GM12892 (cell line): ENCODE data around the gene PHACTR3.

Experiments used
- DNase-seq: peaks from one replicate; pipeline ENCODE4 v3.0.0; 2011; ENCODE audit not compliant: insufficient read length
- FAIRE-seq: peaks from 2 replicates; lab custom pipeline; 2011; peaks lifted over from hg19 to GRCh38; lab: Jason Lieb, UNC
- POLR2A ChIP-seq: IDR thresholded peaks from 2 replicates; pipeline ENCODE4 v1.6.1; 2011; ENCODE audit warnings: low read depth, low read length, control low read depth
- POLR2AphosphoS5 ChIP-seq: IDR thresholded peaks from 2 replicates; pipeline ENCODE4 v1.6.1; 2011; ENCODE audit warnings: low read depth, low read length, control low read depth
- TAF1 ChIP-seq: IDR thresholded peaks from 2 replicates; pipeline ENCODE4 v1.6.1; 2011; ENCODE audit warnings: low read depth, mild to moderate bottlenecking, control low read depth, low read length, borderline replicate concordance

PHACTR3 gene

DNA sequence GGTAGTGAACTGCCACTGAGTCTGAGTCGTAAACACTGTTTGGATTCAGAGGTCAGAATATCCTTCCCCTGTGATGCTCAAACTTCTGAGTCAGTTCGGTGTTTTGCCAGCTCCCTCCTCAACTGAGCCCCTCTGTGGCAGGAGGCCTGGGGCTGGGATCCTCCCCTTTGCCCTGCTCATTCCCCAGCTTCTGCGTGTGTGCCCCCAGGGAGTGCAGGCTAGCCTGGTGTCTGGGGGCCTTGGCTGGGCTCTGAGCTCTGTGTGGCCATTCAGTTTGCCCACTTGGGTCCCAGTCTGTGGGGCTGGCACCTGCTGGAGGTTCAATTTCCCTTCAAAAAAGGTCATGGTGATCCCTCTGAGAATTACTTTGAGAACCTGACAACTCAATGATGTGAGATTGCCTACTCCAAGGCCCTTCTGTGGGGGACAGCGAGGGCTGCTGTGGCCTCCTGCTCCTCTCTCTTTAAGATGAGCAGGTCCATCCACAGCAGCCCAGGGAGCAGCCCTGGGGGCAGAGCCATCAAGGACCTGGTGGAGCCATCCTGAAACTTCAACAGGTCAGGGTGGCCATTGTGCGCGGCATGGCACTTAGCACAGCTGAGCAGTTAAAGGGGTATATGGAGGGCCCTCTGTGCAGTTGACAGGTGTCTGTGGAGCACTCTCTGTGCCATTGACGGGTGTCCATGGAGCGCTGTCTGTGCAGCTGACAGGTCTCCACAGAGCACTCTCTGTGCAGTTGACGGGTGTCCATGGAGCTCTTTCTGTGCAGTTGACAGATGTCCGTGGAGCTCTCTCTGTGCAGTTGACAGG is 181.9 kb downstream of the PHACTR3 start:
- no peak for TF ChIP-seq POLR2AphosphoS5
- no peak for TF ChIP-seq TAF1
- TF ChIP-seq POLR2A = no peak
- DNase-seq (no peak), FAIRE-seq (no peak)

DNA sequence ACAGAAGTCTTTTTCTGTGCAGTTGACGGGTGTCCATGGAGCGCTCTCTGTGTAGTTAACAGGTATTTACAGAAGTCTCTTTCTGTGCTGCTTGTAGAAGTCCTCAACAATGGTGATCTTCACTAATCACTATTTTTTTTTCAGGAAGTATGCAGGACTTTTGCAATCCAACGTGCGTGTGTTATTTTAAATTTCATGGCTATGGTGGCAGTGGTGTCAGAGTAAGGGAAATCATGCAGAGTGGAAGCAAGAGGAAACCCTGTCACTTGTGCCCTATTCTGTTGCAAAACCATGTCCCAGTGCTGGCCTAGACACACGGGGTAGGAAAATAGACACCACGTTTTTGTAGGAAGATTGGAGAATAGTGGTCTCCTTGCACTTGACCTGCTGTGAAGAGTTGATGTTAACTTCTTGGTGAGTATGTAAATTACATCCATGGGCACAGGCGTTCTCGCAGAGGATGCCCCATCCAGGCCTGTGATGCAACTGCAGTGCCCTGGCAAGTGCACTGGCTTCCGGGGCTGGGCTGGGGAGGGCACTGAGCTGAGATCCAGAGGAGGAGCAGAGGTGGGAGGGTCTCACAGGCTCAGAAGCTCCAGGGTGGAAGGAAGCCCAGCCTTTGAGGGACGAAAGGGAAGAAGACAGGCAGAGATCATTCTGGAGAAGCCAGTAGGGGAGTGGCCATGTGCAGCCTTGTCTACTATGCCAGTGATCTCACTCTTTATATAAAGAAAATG is 182.6 kb downstream of the PHACTR3 start:
- TF ChIP-seq TAF1 (no peak), POLR2A (no peak), POLR2AphosphoS5 (no peak)
- no peak for FAIRE-seq
- DNase-seq = no peak

DNA sequence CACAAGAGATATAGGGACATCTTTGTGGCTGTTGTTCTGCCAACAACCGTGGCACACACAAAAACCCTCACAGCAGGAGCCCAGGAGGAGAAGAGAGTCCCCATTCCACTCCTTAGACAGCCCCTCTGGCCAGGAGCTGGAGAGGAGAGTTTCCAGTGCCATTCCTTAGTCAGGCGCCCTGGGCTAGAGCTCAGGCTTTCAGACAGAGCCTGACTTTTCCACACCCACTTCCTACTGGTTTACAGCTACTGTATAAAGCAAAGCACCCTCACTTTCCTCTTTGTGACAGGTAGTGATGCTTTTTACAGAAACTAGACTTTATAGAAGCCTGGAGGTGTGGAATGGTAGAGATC is 183.2 kb downstream of the PHACTR3 start:
- no peak for FAIRE-seq
- DNase-seq = no peak
- TF ChIP-seq TAF1 (no peak), POLR2A (no peak), POLR2AphosphoS5 (no peak)

DNA sequence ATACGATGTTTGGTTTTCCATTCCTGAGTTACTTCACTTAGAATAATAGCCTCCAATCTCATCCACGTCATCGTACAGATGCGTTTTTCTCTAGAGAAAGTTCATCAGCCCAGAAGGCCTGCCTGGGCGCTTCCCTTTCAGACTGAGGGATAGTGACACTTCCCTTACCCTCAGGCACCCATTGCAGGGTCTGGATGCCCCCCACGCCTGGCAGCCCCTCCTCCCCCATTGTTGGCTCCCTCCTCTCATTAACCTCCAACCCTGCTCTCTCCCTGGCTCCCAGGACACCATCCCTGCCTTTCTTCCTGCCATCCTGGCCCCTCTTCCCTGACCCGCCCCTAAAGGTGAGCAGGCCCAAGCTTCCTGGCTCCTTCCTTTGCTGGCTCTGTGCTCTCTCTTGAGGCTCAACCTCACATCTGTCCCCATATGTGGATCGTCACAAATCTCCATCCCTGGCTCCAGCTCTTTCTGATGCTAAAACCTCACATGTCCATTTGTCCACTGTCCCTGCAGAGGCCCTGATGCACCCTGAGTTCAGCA is 183.9 kb downstream of the PHACTR3 start:
- DNase-seq (no peak), FAIRE-seq (no peak)

DNA sequence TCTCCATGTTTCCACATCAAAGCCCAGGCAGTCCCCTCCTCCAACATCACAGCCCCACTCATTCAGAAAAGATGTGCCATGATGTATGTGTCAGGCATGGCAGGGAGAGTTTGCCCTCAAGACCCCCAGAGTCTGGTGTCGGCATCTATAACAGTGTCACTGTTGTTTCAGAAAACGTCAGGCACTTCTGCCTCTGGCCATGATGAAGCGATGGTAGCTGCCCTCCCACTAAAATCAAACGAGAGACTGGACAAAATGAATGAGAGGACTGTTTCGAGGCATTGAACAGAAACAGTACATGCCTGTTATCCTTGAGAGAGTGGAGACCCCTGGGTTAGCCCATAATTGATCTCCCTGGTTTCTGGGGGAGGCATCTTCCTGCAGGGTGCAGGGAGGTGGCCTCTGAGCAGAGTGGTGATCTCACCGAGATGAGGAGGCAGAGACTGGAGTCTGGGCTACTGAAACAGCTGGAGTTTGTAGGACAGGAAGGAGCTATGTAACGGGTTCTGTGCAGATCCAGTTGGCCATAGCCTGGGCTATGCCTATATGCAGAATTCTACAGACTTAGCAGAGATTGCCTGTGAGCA is 184.6 kb downstream of the PHACTR3 start:
- FAIRE-seq (no peak), DNase-seq (no peak)
- TF ChIP-seq TAF1 (no peak), POLR2A (no peak), POLR2AphosphoS5 (no peak)

More for the DNA sequence above, 183.9 kb downstream of the PHACTR3 start:
- TF ChIP-seq POLR2A = no peak
- no peak for TF ChIP-seq POLR2AphosphoS5
- TF ChIP-seq TAF1 = no peak

DNA sequence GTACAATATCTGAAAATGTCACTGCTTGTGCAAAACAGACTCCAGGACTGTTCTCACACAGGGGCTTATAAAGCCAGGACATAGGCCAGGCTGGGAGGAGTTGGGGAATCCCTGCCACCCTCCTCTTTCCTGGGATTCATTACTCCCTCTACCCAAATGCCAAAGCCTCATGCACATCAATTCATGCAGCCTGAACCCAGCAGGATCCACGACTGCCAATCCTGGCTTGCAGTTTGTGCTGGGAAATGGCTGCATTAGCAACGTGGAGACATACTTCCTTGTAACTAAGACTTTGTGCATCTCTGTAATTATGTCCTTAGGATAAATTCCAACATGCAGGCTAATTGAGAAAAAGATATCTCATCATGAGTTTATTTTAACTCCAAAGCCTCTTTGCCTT is 185.3 kb downstream of the PHACTR3 start:
- TF ChIP-seq TAF1 (no peak), POLR2A (no peak), POLR2AphosphoS5 (no peak)
- FAIRE-seq = no peak
- DNase-seq = no peak

DNA sequence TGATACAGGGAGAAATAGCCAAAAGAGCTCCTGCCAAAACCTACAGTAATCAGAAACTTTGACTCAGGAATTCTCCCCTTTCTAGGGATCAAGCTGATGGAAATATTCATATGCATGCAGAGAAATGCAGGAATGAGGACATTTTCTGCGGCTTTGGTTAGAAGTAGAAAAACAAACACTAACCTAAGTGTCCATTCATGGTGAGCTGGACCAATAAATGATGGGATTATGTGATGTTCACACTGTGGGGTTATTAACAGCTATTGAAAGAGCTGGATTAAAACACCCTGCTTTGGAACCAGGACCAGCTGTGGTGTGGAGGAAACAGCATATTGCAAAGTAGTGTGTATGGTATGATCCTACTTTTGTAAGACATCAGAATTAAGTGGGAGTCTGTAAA is 186.0 kb downstream of the PHACTR3 start:
- DNase-seq (no peak), FAIRE-seq (no peak)
- TF ChIP-seq POLR2AphosphoS5 = no peak
- no peak for TF ChIP-seq POLR2A
- TF ChIP-seq TAF1 = no peak

DNA sequence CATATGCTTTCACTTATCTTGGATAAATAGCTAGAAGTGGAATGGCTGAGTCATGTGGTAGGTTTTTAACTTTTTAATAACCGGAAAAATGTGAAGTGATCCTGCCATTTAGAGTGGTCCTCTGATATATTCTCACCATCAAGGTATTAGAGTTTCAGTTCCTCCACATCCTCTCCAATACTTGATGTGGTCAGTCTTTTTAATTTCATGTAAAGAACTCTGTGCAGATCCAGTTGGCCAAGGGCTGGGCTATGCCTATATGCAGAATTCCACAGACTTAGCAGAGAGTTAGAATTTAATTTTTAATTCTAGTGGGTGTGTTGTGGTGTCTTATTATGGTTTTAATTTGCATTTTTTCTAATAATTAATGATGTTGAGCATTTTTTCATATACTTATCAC is 188.0 kb downstream of the PHACTR3 start:
- TF ChIP-seq POLR2AphosphoS5 = no peak
- TF ChIP-seq POLR2A = no peak
- no peak for TF ChIP-seq TAF1
- FAIRE-seq (no peak), DNase-seq (no peak)

DNA sequence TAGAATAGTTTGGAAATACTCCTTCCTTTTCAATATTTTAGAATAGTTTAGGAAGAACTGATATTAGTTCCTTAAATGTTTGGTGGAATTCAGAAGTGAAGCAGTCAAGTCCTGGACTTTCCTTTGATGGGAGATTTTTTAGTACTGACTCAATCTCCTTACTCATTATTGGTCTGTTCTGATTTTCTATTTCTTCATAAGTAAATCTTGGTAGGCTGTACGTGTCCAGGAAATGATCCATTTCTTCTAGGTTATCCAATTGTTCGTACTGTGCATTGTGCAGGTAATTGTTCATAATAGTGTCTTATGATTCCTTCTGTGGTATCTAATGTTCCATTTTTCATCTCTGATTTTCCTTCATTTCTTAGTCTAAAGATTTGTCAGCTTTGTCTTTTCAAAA is 190.2 kb downstream of the PHACTR3 start:
- TF ChIP-seq TAF1 (no peak), POLR2AphosphoS5 (no peak), POLR2A (no peak)
- FAIRE-seq = no peak
- DNase-seq = no peak

DNA sequence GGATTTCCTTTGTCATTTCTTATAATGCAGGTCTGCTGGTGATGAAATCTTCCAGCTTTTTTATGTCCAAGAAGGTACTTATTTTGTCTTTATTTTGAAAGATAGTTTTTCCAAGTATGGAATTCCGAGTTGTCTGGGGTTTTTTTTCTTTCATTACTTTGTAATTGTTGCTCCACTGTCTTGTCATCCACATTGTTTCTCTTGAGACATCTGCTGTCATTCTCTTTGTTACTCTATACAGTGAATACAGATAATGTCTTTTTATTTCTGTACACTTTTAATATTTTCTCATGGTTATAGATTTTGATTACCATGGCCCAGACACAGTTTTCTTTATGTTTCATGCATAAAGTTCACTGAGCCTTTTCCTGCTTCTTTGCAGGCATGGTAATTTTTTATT is 196.0 kb downstream of the PHACTR3 start:
- FAIRE-seq = no peak
- TF ChIP-seq TAF1 (no peak), POLR2A (no peak), POLR2AphosphoS5 (no peak)
- no peak for DNase-seq

DNA sequence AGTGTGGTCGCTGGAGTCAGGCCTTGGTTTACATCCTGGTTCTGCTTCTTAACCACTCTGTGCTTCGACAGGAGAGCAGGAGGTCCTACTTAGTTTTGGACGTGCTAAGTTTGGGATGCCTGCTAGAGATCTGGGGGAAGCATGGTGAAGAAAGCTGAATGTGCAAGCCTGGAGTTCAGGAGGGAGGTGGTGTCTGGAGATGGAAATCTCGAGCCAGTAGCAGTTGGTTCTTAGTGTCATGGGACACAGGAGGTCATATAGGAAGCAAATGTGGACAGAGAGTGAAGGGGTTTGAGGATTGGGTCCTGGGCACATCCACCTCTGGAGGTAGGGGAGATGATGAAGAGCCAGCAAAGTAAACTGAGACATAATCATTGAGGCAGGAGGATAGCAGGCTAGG is 197.7 kb downstream of the PHACTR3 start:
- FAIRE-seq = no peak
- TF ChIP-seq POLR2AphosphoS5 = no peak
- no peak for TF ChIP-seq POLR2A
- no peak for TF ChIP-seq TAF1
- no peak for DNase-seq
